SK-N-SH treated with all-trans-retinoic acid at 6 μM for 48 hours (cell line): ENCODE measurements around the gene MYCN.

ENCODE experiments used
- CREB5 ChIP-seq: fragments of 250-450 bp; sonication (Bioruptor Pico); IDR thresholded peaks from 2 replicates; pipeline ENCODE4 v1.5.1; 2020; ENCODE audit warnings: low read depth, mild to moderate bottlenecking, moderate library complexity
- CSDC2 ChIP-seq: fragments of 250-450 bp; sonication (Bioruptor Pico); IDR thresholded peaks from 2 replicates; pipeline ENCODE4 v1.5.0; 2020; ENCODE audit warnings: mild to moderate bottlenecking, moderate library complexity
- CSRNP3 ChIP-seq: fragments of 250-450 bp; sonication (Bioruptor Pico); IDR thresholded peaks from 2 replicates; pipeline ENCODE4 v1.5.1; 2021; ENCODE audit warnings: mild to moderate bottlenecking, moderate library complexity
- ESRRG ChIP-seq: fragments of 250-450 bp; sonication (Bioruptor Pico); IDR thresholded peaks from 2 replicates; pipeline ENCODE4 v1.6.1; 2021; ENCODE audit warnings: mild to moderate bottlenecking
- PATZ1 ChIP-seq: fragments of 250-450 bp; sonication (Bioruptor Pico); IDR thresholded peaks from 2 replicates; pipeline ENCODE4 v1.8.0; 2020; ENCODE audit warnings: mild to moderate bottlenecking, moderate library complexity, borderline replicate concordance
- SNAI2 ChIP-seq: fragments of 250-450 bp; sonication (Bioruptor Pico); IDR thresholded peaks from 2 replicates; pipeline ENCODE4 v1.5.0; 2020; ENCODE audit warnings: mild to moderate bottlenecking, moderate library complexity
- TCF4 ChIP-seq: fragments of 250-450 bp; sonication (Bioruptor Pico); IDR thresholded peaks from 2 replicates; pipeline ENCODE4 v1.8.0; 2021; ENCODE audit warnings: mild to moderate bottlenecking, moderate library complexity, borderline replicate concordance
- TOX ChIP-seq: fragments of 250-450 bp; sonication (Bioruptor Pico); IDR thresholded peaks from 2 replicates; pipeline ENCODE4 v1.8.0; 2021; ENCODE audit warnings: mild to moderate bottlenecking, moderate library complexity, borderline replicate concordance
- ZFP30 ChIP-seq: fragments of 450-650 bp; formaldehyde crosslinking; IDR thresholded peaks from 2 replicates; pipeline ENCODE4 v1.5.0; 2022; ENCODE audit warnings: mild to moderate bottlenecking, moderate library complexity
- ZNF8 ChIP-seq: fragments of 450-650 bp; formaldehyde crosslinking; IDR thresholded peaks from 2 replicates; pipeline ENCODE4 v1.5.0; 2020; ENCODE audit warnings: mild to moderate bottlenecking, moderate library complexity

- TF ChIP-seq PATZ1 (CRISPR knock-in tag), result no peak
- TF ChIP-seq ZFP30 (CRISPR knock-in tag), result no peak
- TF ChIP-seq CSRNP3 (CRISPR knock-in tag), result no peak
- no peak for TF ChIP-seq CSDC2 (CRISPR knock-in tag)
- no peak for TF ChIP-seq ZNF8
- no peak for TF ChIP-seq CREB5 (CRISPR knock-in tag)
- TF ChIP-seq SNAI2 (CRISPR knock-in tag), result no peak
- no peak for TF ChIP-seq TOX
- no peak for TF ChIP-seq TCF4 (CRISPR knock-in tag)
- TF ChIP-seq ESRRG, result no peak
These were observed 5.9 kb upstream of the MYCN start for GRCh38 chr2:15934291-15934945.
